Measurements from ENCODE around the gene RNF144A. TPM values are rescaled to one million over a fixed set of nuclear protein-coding genes. Genes with fewer than 3 reads are reported as not detected.

The RNF144A gene
- total and polyA plus RNA-seq, 2 experiments from 2014 or later: 5.4 to 10.1 TPM

DNA sequence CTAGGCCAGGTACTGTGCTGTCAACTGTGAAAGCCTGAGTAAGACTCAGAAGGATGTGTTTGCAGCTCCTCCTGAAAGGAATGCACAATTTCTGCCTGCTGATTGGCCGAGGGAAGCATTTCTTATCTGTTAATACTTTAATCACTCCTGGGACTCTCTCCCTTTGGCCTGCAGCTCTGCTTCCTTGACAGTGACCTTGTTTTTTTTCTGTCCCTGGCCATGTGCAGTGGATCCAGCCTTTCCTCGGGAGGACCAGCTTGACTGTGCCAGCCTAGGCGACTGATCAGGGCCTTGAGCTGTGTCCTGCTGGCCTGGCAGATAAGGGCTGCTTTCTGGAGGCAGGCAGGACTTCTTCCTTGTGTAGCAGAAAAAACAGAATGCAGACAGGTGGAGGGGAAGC lies 10.0 kb downstream of the RNF144A start:
- Histone ChIP-seq H3K36me3 (replicated peaks; ENCODE audit: insufficient read depth, low read depth) (no peaks in the 10 kb centered on the region), H3K4me1 (ENCODE audit: insufficient read depth) (peaks cover 4% of the 10 kb centered on the region), H3K4me2 (peak overlapping the region; percentile 5), H3K27ac (no peak overlapping the region), H3K9me2 (replicated peaks; ENCODE audit: insufficient read depth) (no peaks in the 10 kb centered on the region), H3K79me2 (peaks cover 48% of the 10 kb centered on the region), H3K27me3 (no peaks in the 10 kb centered on the region), H3K9me3 (ENCODE audit: low read depth) (no peaks in the 10 kb centered on the region), H3K4me3 (no peak overlapping the region), H4K20me1 (ENCODE audit: insufficient read depth, poor library complexity, severe bottlenecking) (no peaks in the 10 kb centered on the region), H2AFZ (no peak overlapping the region)
- peak; percentile 54 for DNase-seq (ENCODE audit: low spot score)
- TF ChIP-seq EZH2phosphoT487 (IDR thresholded peaks at IDR 0.05; ENCODE audit: low read depth, severe bottlenecking, unreplicated experiment) (no peak), EZH2 (IDR thresholded peaks at IDR 0.05; ENCODE audit: borderline replicate concordance) (no peak)
- TF ChIP-seq, protein P1, sequence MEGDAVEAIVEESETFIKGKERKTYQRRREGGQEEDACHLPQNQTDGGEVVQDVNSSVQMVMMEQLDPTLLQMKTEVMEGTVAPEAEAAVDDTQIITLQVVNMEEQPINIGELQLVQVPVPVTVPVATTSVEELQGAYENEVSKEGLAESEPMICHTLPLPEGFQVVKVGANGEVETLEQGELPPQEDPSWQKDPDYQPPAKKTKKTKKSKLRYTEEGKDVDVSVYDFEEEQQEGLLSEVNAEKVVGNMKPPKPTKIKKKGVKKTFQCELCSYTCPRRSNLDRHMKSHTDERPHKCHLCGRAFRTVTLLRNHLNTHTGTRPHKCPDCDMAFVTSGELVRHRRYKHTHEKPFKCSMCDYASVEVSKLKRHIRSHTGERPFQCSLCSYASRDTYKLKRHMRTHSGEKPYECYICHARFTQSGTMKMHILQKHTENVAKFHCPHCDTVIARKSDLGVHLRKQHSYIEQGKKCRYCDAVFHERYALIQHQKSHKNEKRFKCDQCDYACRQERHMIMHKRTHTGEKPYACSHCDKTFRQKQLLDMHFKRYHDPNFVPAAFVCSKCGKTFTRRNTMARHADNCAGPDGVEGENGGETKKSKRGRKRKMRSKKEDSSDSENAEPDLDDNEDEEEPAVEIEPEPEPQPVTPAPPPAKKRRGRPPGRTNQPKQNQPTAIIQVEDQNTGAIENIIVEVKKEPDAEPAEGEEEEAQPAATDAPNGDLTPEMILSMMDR (IDR thresholded peaks at IDR 0.05; ENCODE audit: poor library complexity): no peak
- WGBS (ENCODE audit: low lambda C conversion rate, missing lambda C conversion rate): 26% methylated on average over 3 of the region's 3 CpGs

DNA sequence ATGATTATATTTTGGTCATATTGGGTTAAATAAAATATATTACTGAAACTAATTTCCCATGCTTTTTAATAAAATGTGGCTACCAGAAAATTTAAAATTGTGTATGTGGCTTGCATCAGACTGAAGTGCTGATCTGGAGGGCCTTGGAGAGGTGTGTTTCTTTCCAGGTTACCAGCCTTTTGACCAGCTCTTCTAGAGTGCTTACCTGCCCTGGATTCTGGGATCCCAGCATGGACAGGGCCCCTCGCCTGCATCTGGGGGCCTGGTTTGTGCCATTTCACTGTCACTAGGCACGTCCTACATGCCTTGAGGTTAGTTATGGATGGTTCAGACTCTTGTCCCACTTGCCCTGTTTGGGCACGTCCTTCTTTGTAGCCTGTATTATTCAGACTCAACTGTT lies 10.5 kb downstream of the RNF144A start:
- Histone ChIP-seq H3K4me3 (no peak overlapping the region), H2AFZ (no peak overlapping the region), H3K27ac (no peak overlapping the region), H3K79me2 (peaks cover 53% of the 10 kb centered on the region), H4K20me1 (ENCODE audit: insufficient read depth, poor library complexity, severe bottlenecking) (no peaks in the 10 kb centered on the region), H3K9me2 (replicated peaks; ENCODE audit: insufficient read depth) (no peaks in the 10 kb centered on the region), H3K9me3 (ENCODE audit: low read depth) (no peaks in the 10 kb centered on the region), H3K36me3 (replicated peaks; ENCODE audit: insufficient read depth, low read depth) (no peaks in the 10 kb centered on the region), H3K4me1 (ENCODE audit: insufficient read depth) (peaks cover 4% of the 10 kb centered on the region), H3K4me2 (no peak overlapping the region), H3K27me3 (no peaks in the 10 kb centered on the region)
- TF ChIP-seq, protein P1 (IDR thresholded peaks at IDR 0.05; ENCODE audit: poor library complexity): no peak
- TF ChIP-seq EZH2phosphoT487 (IDR thresholded peaks at IDR 0.05; ENCODE audit: low read depth, severe bottlenecking, unreplicated experiment): no peak
- TF ChIP-seq EZH2 (IDR thresholded peaks at IDR 0.05; ENCODE audit: borderline replicate concordance): no peak
- WGBS (ENCODE audit: low lambda C conversion rate, missing lambda C conversion rate): 89% methylated on average over 3 of the region's 3 CpGs
- DNase-seq (ENCODE audit: low spot score): no peak

- Histone ChIP-seq H3K4me3 (no peak overlapping the region), H4K20me1 (ENCODE audit: insufficient read depth, poor library complexity, severe bottlenecking) (no peaks in the 10 kb centered on the region), H3K27me3 (no peaks in the 10 kb centered on the region), H3K79me2 (peaks cover 52% of the 10 kb centered on the region), H3K9me2 (replicated peaks; ENCODE audit: insufficient read depth) (no peaks in the 10 kb centered on the region), H3K4me2 (no peak overlapping the region), H3K9me3 (ENCODE audit: low read depth) (no peaks in the 10 kb centered on the region), H3K36me3 (replicated peaks; ENCODE audit: insufficient read depth, low read depth) (no peaks in the 10 kb centered on the region), H2AFZ (no peak overlapping the region), H3K4me1 (ENCODE audit: insufficient read depth) (peaks cover 4% of the 10 kb centered on the region), H3K27ac (no peak overlapping the region)
- no peak for DNase-seq (ENCODE audit: low spot score)
- 97% methylated on average over 9 of the region's 9 CpGs for WGBS (ENCODE audit: low lambda C conversion rate, missing lambda C conversion rate)
- TF ChIP-seq, protein P1 (IDR thresholded peaks at IDR 0.05; ENCODE audit: poor library complexity): no peak
- no peak for TF ChIP-seq EZH2phosphoT487 (IDR thresholded peaks at IDR 0.05; ENCODE audit: low read depth, severe bottlenecking, unreplicated experiment)
- TF ChIP-seq EZH2 (IDR thresholded peaks at IDR 0.05; ENCODE audit: borderline replicate concordance): no peak
Observed at GRCh38 chr2:6928452-6928851, 11.2 kb downstream of the RNF144A start.
